ENCODE data around the gene TARP.
A peak's percentile ranks its signal among the peaks of the same experiment; 100 is the strongest.

Gene TARP

DNA sequence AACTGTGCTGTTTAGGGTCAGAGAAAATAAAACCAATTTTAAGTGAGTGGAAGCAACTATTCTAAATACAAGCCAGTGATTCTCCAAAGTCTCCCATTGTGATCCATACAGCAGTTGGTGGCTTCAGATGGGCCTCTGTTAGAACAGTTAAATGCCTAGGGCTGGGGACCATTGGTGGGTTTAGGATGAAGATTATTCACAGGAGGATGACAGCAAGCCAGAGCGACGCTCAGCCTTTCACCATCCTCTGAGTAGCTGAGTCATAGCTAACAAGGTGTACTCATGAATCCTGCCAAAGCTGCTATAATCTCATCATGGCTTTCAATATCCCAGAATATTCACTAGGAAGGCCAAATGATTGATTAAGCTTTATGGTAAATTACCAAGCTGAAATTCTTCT, 55.8 kb downstream of the TARP start:
- no peak for DNase-seq (ENCODE audit: low read depth in 2 of 2)

DNA sequence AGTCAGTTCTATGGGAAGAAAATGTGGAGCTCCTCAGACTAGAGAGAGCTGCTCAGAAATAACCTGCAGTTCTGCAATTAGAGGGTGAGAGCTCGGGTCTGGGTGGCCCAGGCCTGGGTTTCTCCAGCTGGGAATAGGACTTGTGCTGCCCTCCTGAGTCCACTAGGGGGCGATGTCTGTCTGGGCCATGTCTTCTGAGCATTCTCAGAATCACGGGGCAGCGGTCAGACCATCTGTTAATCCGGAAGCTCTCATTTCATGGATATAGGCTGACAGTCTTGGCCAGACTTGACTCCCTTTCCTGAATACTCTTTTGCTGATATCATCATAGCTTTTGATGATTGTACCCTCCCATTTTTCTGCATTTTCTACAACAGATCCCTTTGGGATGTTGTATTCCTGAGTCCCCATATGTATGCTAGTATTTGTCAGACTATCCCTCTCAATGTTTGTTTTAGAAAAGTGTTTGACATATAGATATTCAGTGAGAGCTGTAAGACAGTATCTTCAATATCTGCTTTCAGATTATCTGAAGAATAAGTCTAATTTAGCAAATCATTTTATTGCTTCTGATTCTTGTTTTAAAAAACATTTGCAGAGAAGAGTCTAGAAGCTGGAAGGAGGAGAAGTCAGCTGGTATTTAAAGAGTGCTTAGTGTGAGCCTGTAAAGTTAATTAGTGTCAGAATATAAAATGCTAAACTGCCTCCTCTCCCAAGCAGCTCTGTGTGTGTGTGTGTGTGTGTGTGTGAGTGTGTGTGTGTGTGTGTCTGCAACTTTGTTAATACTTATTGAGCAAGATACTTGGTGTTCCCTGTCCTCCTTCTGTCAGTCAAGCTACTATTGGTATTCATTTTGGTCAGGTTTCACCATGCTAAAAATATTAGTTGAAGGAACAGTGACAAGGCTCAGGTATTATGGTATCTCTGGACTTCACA, 57.4 kb downstream of the TARP start:
- peak; percentile 37 to 55 for DNase-seq (ENCODE audit: low read depth in 2 of 2)

DNA sequence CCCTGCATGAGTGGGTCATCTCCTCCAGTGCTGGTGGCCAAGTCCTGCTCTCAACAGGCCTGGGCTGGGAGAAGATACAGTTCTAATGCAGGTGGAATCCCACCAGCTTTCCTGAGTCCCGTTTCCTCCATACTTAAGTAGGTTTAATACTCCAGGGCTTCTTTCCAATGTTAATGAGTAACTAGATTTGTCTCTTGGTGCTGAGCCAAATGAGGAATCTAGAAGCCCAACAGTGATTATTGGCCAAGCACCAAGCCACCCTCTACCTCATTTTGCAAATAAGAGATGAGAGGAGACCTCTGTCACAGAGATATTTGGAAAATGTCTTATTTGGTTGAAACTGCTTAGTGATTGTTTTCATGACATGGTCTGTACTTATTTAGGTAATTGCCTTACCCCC, 58.3 kb downstream of the TARP start:
- no peak for DNase-seq (ENCODE audit: low read depth in 2 of 2)

DNA sequence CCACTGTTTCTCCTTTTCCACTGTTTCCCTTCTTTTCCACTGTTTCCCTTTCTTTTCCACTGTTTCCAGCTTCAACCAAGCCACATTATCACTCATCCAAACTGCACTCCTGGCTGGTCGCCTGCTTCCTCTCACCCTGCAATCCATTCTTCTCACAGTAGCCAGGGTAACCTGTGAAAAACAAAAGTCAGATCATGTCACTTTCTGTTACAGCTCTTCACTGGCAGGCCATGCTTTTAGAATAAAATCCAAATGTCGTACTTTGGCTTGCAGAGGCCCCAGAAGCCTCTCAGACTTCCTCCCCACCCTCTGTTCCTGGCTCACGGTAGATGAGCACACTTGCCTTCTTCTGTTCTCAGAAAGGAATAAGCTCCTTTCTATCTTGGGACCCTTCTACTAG, 61.5 kb downstream of the TARP start:
- DNase-seq (ENCODE audit: low read depth in 2 of 2) = no peak

DNA sequence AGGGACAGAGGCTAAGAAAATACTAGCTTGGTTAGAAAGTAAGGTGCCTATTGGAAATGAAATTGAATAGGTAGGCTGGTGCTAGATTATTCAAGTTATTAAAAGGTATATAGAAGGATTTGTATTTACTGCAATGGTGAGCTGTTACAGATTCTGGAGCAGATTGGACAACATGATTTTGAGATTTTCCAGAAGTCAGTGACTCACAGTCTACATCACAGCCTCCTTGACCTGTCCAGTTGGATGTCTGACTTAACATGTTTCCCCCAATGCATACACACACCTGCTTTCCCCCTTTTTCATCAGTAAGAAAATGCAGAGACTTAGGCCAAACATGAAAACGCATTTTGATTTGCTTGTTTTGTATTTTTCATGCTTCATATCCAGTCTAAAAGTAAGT, 62.0 kb downstream of the TARP start:
- no peak for DNase-seq (ENCODE audit: low read depth in 2 of 2)

Measured in stimulated activated CD8-positive, alpha-beta memory T cell treated with anti-CD3 and anti-CD28 coated beads, Interleukin-15, amount 100 ng/mL, for 4 hours (primary cell).